OCI-LY7 (cell line): Measurements from ENCODE around the gene GRIK1. TPM values are rescaled to one million over a fixed set of nuclear protein-coding genes. Genes with fewer than 3 reads are reported as not detected.

ENCODE experiments used
- BruUV-seq: library from RNA; stranded (reverse); fragments of 400-500 nt; replicated peaks from 2 replicates; lab custom pipeline; 2021; lab: Mats Ljungman, UMichigan
- CTCF ChIA-PET: fragments of 300-600 bp; sonication (Branson Sonifier 250); formaldehyde crosslinking; loops from one replicate; lab custom pipeline; 2022; ENCODE audit warnings: antibody characterized with exemption; ENCODE audit not compliant: unreplicated experiment; lab: Charles Lee
- POLR2A ChIA-PET: fragments of 300-600 bp; sonication (Branson Sonifier 250); formaldehyde crosslinking; loops from one replicate; lab custom pipeline; 2022; ENCODE audit warnings: antibody characterized with exemption; lab: Charles Lee
- DNase-seq: peaks from one replicate; pipeline ENCODE4 v3.0.0-alpha.2; 2015; ENCODE audit warnings: low spot score
- H2AFZ ChIP-seq: fragments of 200-600 bp; sonication (generic), shearing (Covaris generic); 2 replicates; pipeline ENCODE4 v1.6.1; 2014; ENCODE audit warnings: mild to moderate bottlenecking, antibody characterized with exemption, low read length, moderate library complexity
- H3K27ac ChIP-seq: fragments of 200-600 bp; sonication (generic); 2 replicates; pipeline ENCODE4 v1.5.1; 2014; ENCODE audit warnings: mixed run types, low read depth, mild to moderate bottlenecking, moderate library complexity, low read length, inconsistent platforms; ENCODE audit not compliant: poor library complexity, severe bottlenecking
- H3K36me3 ChIP-seq: fragments of 200-600 bp; sonication (generic); 2 replicates; pipeline ENCODE4 v1.6.1; 2014; ENCODE audit warnings: mild to moderate bottlenecking, antibody characterized with exemption, low read length, moderate library complexity, mixed read lengths; ENCODE audit not compliant: insufficient read depth
- H3K4me1 ChIP-seq: fragments of 200-600 bp; sonication (generic); 2 replicates; pipeline ENCODE4 v1.5.1; 2014; ENCODE audit warnings: mild to moderate bottlenecking, low read length; ENCODE audit not compliant: insufficient read depth, poor library complexity, severe bottlenecking
- H3K4me2 ChIP-seq: fragments of 200-600 bp; sonication (generic); 2 replicates; pipeline ENCODE4 v1.6.1; 2014; ENCODE audit warnings: mild to moderate bottlenecking, low read length
- H3K4me3 ChIP-seq: fragments of 200-600 bp; sonication (generic); 2 replicates; pipeline ENCODE4 v1.5.1; 2014; ENCODE audit warnings: mild to moderate bottlenecking, low read depth, low read length; ENCODE audit not compliant: poor library complexity, severe bottlenecking
- H3K79me2 ChIP-seq: fragments of 200-600 bp; sonication (generic); 2 replicates; pipeline ENCODE4 v1.6.1; 2016; ENCODE audit warnings: low read depth, mild to moderate bottlenecking, low read length, moderate library complexity, mixed read lengths; ENCODE audit not compliant: insufficient read depth
- H3K9me2 ChIP-seq: fragments of 200-600 bp; sonication (generic); 2 replicates; pipeline ENCODE4 v1.6.1; 2016; ENCODE audit warnings: mild to moderate bottlenecking, low read length, mixed read lengths; ENCODE audit not compliant: insufficient read depth
- H3K9me3 ChIP-seq: fragments of 200-600 bp; sonication (generic); 2 replicates; pipeline ENCODE4 v1.6.1; 2014; ENCODE audit warnings: mild to moderate bottlenecking, mixed run types, low read length, mixed read lengths
- H4K20me1 ChIP-seq: fragments of 200-600 bp; sonication (generic); 2 replicates; pipeline ENCODE4 v1.6.1; 2014; ENCODE audit warnings: mild to moderate bottlenecking, antibody characterized with exemption, low read length, moderate library complexity, mixed read lengths; ENCODE audit not compliant: insufficient read depth
- CTCF ChIP-seq: fragments of 200-600 bp; sonication (generic); conservative IDR thresholded peaks from 2 replicates; pipeline ENCODE4 v1.5.1; 2014; ENCODE audit warnings: mild to moderate bottlenecking, antibody characterized with exemption, low read length, moderate library complexity, mixed read lengths
- EZH2phosphoT487 ChIP-seq: fragments of 200-600 bp; sonication (generic); IDR thresholded peaks from 2 replicates; pipeline ENCODE4 v1.6.1; 2018; ENCODE audit warnings: low read depth, borderline replicate concordance, mild to moderate bottlenecking, mixed run types, antibody characterized with exemption, low read length, moderate library complexity, mixed read lengths
- intact Hi-C: fragments of 100-400 bp; cut with micrococcal nuclease; formaldehyde crosslinking; loops from one replicate; pipeline ENCODE4 v1.10.0; 2022; ENCODE audit not compliant: unreplicated experiment
- total RNA-seq, 2 experiments: library from RNA; depleted of rRNA in 1 of 2; stranded (reverse); fragments of >200 nt in 1 of 2; shearing (Covaris generic) in 1 of 2; gene quantifications; 2 replicates each; pipeline ENCODE4 v1.2.3, GENCODE V29; 2014 to 2022

Gene GRIK1
- total RNA-seq, 2 experiments from 2014 or later: 4.1 TPM; not detected in 1

- Histone ChIP-seq H3K4me3 (no peak overlapping the region), H3K4me1 (no peaks in the 10 kb centered on the region), H2AFZ (no peak overlapping the region), H3K4me2 (no peak overlapping the region), H3K9me3 (no peaks in the 10 kb centered on the region), H4K20me1 (no peaks in the 10 kb centered on the region), H3K79me2 (no peaks in the 10 kb centered on the region), H3K36me3 (no peaks in the 10 kb centered on the region), H3K27ac (no peak overlapping the region), H3K9me2 (no peaks in the 10 kb centered on the region)
- ChIA-PET CTCF (no interaction called here), POLR2A (interaction anchor here (0.5 kb wide), 1 partner anchor 1075 kb away, joined by 3 read pairs; no protein-coding TSS in a partner anchor)
- TF ChIP-seq EZH2phosphoT487 (no peak), CTCF (no peak)
- BruUV-seq: no TSS peak
- DNase-seq: no peak
- intact Hi-C loops: no loop called here
These were observed 482 bp downstream of the GRIK1 start for GRCh38 chr21:29939104-29939923.

- Histone ChIP-seq H3K9me2 (no peaks in the 10 kb centered on the region), H3K27ac (no peak overlapping the region), H3K9me3 (no peaks in the 10 kb centered on the region), H3K36me3 (no peaks in the 10 kb centered on the region), H4K20me1 (no peaks in the 10 kb centered on the region), H2AFZ (no peak overlapping the region), H3K79me2 (no peaks in the 10 kb centered on the region), H3K4me3 (no peak overlapping the region), H3K4me2 (no peak overlapping the region), H3K4me1 (no peaks in the 10 kb centered on the region)
- ChIA-PET CTCF (no interaction called here), POLR2A (no interaction called here)
- no peak for DNase-seq
- intact Hi-C loops: no loop called here
- no TSS peak for BruUV-seq
- TF ChIP-seq CTCF (no peak), EZH2phosphoT487 (no peak)
These were observed 1.1 kb downstream of the GRIK1 start for GRCh38 chr21:29938776-29939103.

- Histone ChIP-seq H3K4me1 (no peaks in the 10 kb centered on the region), H4K20me1 (no peaks in the 10 kb centered on the region), H3K4me3 (no peak overlapping the region), H2AFZ (no peak overlapping the region), H3K36me3 (no peaks in the 10 kb centered on the region), H3K9me2 (no peaks in the 10 kb centered on the region; the same call in 1 of the 2 replicates), H3K27ac (no peak overlapping the region), H3K9me3 (no peaks in the 10 kb centered on the region), H3K79me2 (no peaks in the 10 kb centered on the region), H3K4me2 (no peak overlapping the region)
- no peak for DNase-seq
- CTCF ChIA-PET: no interaction called here
- BruUV-seq: no TSS peak
- POLR2A ChIA-PET: no interaction called here
- TF ChIP-seq EZH2phosphoT487 (no peak), CTCF (no peak)
- intact Hi-C loops: no loop called here
These were observed 6.7 kb downstream of the GRIK1 start for GRCh38 chr21:29933088-29933487.
